MM.1S (cell line): ENCODE measurements around the gene RPL34.
"Not testable (repeated sequence)": the region's sequence is repeated elsewhere in the genome, so short reads cannot be mapped to it uniquely, and the experiment has no call there.

Experiments
- DNase-seq: peaks from one replicate; pipeline ENCODE4 v3.0.0-alpha.2; 2015
- H2AFZ ChIP-seq: fragments of 300-600 bp; sonication (generic); 2 replicates; pipeline ENCODE4 v1.6.0; 2016; ENCODE audit warnings: antibody characterized with exemption, low read length
- H3F3A ChIP-seq: fragments of 300-600 bp; sonication (generic); 2 replicates; pipeline ENCODE4 v1.6.1; 2016; ENCODE audit warnings: mild to moderate bottlenecking, antibody characterized with exemption, low read length, moderate library complexity, mixed read lengths; ENCODE audit not compliant: insufficient read depth
- H3K27ac ChIP-seq: fragments of 300-600 bp; sonication (generic); 2 replicates; pipeline ENCODE4 v1.5.1; 2016; ENCODE audit warnings: mild to moderate bottlenecking, low read length
- H3K27me3 ChIP-seq: fragments of 300-600 bp; sonication (generic); replicated peaks from 2 replicates; pipeline ENCODE4 v1.6.0; 2016; ENCODE audit warnings: low read length; ENCODE audit not compliant: insufficient read depth
- H3K36me3 ChIP-seq: fragments of 300-600 bp; sonication (generic); replicated peaks from 2 replicates; pipeline ENCODE4 v1.6.1; 2016; ENCODE audit warnings: mild to moderate bottlenecking, low read length, mixed read lengths; ENCODE audit not compliant: insufficient read depth
- H3K4me1 ChIP-seq: fragments of 300-600 bp; sonication (generic); 2 replicates; pipeline ENCODE4 v1.6.1; 2016; ENCODE audit warnings: low read length, mixed read lengths
- H3K4me2 ChIP-seq: fragments of 300-600 bp; sonication (generic); 2 replicates; pipeline ENCODE4 v1.6.0; 2016; ENCODE audit warnings: low read depth, low read length
- H3K4me3 ChIP-seq: fragments of 300-600 bp; sonication (generic); 2 replicates; pipeline ENCODE4 v1.5.1; 2016; ENCODE audit warnings: low read length, mixed read lengths
- H3K79me2 ChIP-seq: fragments of 300-600 bp; sonication (generic); 2 replicates; pipeline ENCODE4 v1.6.1; 2016; ENCODE audit warnings: mixed run types, low read length, mixed read lengths
- H3K9ac ChIP-seq: fragments of 300-600 bp; sonication (generic); 2 replicates; pipeline ENCODE4 v1.6.1; 2016; ENCODE audit warnings: low read length, mixed read lengths
- H3K9me2 ChIP-seq: fragments of 300-600 bp; sonication (generic); replicated peaks from 2 replicates; pipeline ENCODE4 v1.6.1; 2016; ENCODE audit warnings: mild to moderate bottlenecking, low read length, mixed read lengths; ENCODE audit not compliant: insufficient read depth
- H3K9me3 ChIP-seq: fragments of 300-600 bp; sonication (generic); replicated peaks from 2 replicates; pipeline ENCODE4 v1.6.1; 2016; ENCODE audit warnings: mild to moderate bottlenecking, low read length, mixed read lengths; ENCODE audit not compliant: insufficient read depth
- H4K20me1 ChIP-seq: fragments of 300-600 bp; sonication (generic); 2 replicates; pipeline ENCODE4 v1.6.1; 2016; ENCODE audit warnings: mild to moderate bottlenecking, low read length, moderate library complexity, mixed read lengths; ENCODE audit not compliant: insufficient read depth
- EZH2 ChIP-seq: fragments of 300-600 bp; sonication (generic); optimal IDR thresholded peaks from 2 replicates; pipeline ENCODE3; 2017; ENCODE audit warnings: low read depth, mild to moderate bottlenecking, antibody characterized with exemption, low read length, mixed read lengths
- EZH2phosphoT487 ChIP-seq: fragments of 300-600 bp; sonication (generic); IDR thresholded peaks from 2 replicates; pipeline ENCODE4 v1.6.1; 2018; ENCODE audit warnings: antibody characterized with exemption, low read length
- TF ChIP-seq, protein P1 (sequence below): fragments of 300-600 bp; sonication (generic); IDR thresholded peaks from 2 replicates; pipeline ENCODE4 v1.5.1; 2016; ENCODE audit warnings: antibody characterized with exemption, low read length, mixed read lengths

Gene RPL34

DNA sequence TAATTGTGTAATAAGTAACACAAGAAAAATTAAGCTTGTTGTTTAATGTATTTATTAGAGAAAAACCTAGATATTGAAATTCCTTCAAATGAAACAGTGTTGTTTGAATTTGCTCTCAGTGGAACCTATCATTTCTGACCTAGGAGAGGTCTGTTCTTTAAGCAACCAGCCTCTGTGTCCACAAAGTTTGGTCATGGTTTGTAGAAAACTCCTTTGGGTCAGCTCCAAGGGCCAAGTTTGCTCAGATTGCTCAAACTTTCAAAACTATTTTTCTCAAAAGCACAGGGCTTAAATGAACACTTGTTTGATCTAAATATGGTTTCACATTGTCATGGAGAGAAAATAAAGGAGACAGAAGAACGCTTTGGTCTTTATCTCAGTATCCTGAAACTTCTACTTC lies 29.6 kb upstream of the RPL34 start:
- Histone ChIP-seq H3K79me2 (no peaks in the 10 kb centered on the region), H3K4me1 (no peaks in the 10 kb centered on the region), H3K4me2 (no peak overlapping the region), H3K9me2 (no peaks in the 10 kb centered on the region), H3K36me3 (no peaks in the 10 kb centered on the region), H2AFZ (no peak overlapping the region), H3K9me3 (no peaks in the 10 kb centered on the region), H3K27ac (no peak overlapping the region), H3K27me3 (no peaks in the 10 kb centered on the region), H3K4me3 (no peak overlapping the region), H4K20me1 (no peaks in the 10 kb centered on the region), H3F3A (no peaks in the 10 kb centered on the region), H3K9ac (no peak overlapping the region)
- TF ChIP-seq EZH2: no peak
- TF ChIP-seq, protein P1, sequence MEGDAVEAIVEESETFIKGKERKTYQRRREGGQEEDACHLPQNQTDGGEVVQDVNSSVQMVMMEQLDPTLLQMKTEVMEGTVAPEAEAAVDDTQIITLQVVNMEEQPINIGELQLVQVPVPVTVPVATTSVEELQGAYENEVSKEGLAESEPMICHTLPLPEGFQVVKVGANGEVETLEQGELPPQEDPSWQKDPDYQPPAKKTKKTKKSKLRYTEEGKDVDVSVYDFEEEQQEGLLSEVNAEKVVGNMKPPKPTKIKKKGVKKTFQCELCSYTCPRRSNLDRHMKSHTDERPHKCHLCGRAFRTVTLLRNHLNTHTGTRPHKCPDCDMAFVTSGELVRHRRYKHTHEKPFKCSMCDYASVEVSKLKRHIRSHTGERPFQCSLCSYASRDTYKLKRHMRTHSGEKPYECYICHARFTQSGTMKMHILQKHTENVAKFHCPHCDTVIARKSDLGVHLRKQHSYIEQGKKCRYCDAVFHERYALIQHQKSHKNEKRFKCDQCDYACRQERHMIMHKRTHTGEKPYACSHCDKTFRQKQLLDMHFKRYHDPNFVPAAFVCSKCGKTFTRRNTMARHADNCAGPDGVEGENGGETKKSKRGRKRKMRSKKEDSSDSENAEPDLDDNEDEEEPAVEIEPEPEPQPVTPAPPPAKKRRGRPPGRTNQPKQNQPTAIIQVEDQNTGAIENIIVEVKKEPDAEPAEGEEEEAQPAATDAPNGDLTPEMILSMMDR: no peak
- no peak for TF ChIP-seq EZH2phosphoT487
- DNase-seq: no peak

DNA sequence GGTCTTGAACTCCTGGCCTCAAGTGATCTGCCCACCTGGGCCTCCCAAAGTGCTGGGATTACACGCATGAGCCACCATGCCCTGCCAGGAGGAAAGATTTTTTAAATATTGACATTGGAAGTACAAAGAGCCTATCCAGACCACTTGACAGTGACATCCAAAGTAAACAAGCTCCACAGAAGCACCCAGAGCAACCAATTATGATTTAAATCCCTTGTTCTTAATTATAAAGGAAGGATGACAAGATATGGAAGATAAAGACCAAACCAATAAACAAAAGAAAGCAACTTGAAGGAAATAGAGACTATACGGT lies 27.7 kb upstream of the RPL34 start:
- DNase-seq: no peak
- H3F3A ChIP-seq: no peaks in the 10 kb centered on the region
- H3K27ac ChIP-seq: no peak overlapping the region
- no peaks in the 10 kb centered on the region for H3K27me3 ChIP-seq
- H3K4me1 ChIP-seq: no peaks in the 10 kb centered on the region
- H2AFZ ChIP-seq: no peak overlapping the region
- no peaks in the 10 kb centered on the region for H4K20me1 ChIP-seq
- no peaks in the 10 kb centered on the region for H3K9me3 ChIP-seq
- H3K36me3 ChIP-seq: no peaks in the 10 kb centered on the region
- H3K79me2 ChIP-seq: no peaks in the 10 kb centered on the region
- no peaks in the 10 kb centered on the region for H3K9me2 ChIP-seq
- TF ChIP-seq EZH2phosphoT487 (no peak), EZH2 (no peak)
- TF ChIP-seq, protein P1: no peak
- no peak overlapping the region for H3K9ac ChIP-seq
- no peak overlapping the region for H3K4me2 ChIP-seq
- H3K4me3 ChIP-seq: no peak overlapping the region

DNA sequence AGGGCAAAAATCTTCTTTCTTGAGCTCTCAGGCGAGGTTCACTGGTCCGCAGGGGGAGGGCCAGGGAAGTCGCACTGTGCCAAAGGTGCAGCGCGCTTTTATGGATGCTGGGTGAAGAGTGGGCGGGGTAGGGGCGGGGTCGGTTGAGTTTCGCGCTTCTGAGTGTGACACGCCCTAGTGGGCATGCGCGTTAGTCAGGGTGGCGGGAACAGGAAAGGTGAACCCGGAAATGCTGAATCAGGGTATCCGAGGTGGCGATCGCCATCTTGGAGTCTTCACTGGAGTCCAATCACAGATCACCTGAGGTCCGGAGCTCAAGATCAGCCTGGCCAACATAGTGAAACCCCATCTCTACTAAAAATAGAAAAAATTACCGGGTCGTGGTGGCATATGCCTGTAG lies 26.1 kb upstream of the RPL34 start:
- H4K20me1 ChIP-seq, H3K4me2 ChIP-seq, H3K27me3 ChIP-seq, H3K4me3 ChIP-seq, H3K9me2 ChIP-seq, H2AFZ ChIP-seq, H3F3A ChIP-seq, H3K9ac ChIP-seq, H3K27ac ChIP-seq, DNase-seq, H3K79me2 ChIP-seq, H3K4me1 ChIP-seq, H3K36me3 ChIP-seq, H3K9me3 ChIP-seq: not testable (repeated sequence)

DNA sequence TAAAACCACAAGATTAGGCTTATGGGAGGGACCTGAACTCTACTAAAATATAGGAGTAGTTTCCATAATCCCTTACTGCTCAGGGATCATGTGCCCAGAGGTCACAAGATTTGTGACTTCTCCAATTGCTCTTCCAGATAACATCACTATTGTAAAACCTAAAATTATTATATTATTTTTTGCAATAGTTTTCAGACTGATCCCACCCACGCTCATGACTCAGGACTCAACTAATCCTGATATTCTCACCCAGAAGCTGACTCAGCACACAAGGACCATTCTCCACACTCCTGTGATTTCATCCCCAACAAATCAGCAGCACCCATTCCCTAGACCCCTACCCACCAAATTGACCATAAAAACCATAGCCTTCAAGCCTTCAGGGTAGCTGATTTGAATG lies 24.0 kb upstream of the RPL34 start:
- no peaks in the 10 kb centered on the region for H3K36me3 ChIP-seq
- H4K20me1 ChIP-seq: no peaks in the 10 kb centered on the region

More for the DNA sequence above, 24.0 kb upstream of the RPL34 start:
- no peak for TF ChIP-seq EZH2
- TF ChIP-seq, protein P1: no peak
- TF ChIP-seq EZH2phosphoT487: no peak
- no peak for DNase-seq
- Histone ChIP-seq H3K4me1 (no peaks in the 10 kb centered on the region), H3K4me3 (no peak overlapping the region), H3K9me2 (no peaks in the 10 kb centered on the region), H3K27ac (no peak overlapping the region), H3F3A (no peaks in the 10 kb centered on the region), H3K79me2 (no peaks in the 10 kb centered on the region), H3K4me2 (no peak overlapping the region), H3K27me3 (no peaks in the 10 kb centered on the region), H3K9ac (no peak overlapping the region), H2AFZ (no peak overlapping the region), H3K9me3 (no peaks in the 10 kb centered on the region)
